Measurements from ENCODE around the gene PPP1R27.
A peak's percentile ranks its signal among the peaks of the same experiment; 100 is the strongest.
"Not testable (repeated sequence)": the region's sequence is repeated elsewhere in the genome, so short reads cannot be mapped to it uniquely, and the experiment has no call there.

Gene PPP1R27

DNA sequence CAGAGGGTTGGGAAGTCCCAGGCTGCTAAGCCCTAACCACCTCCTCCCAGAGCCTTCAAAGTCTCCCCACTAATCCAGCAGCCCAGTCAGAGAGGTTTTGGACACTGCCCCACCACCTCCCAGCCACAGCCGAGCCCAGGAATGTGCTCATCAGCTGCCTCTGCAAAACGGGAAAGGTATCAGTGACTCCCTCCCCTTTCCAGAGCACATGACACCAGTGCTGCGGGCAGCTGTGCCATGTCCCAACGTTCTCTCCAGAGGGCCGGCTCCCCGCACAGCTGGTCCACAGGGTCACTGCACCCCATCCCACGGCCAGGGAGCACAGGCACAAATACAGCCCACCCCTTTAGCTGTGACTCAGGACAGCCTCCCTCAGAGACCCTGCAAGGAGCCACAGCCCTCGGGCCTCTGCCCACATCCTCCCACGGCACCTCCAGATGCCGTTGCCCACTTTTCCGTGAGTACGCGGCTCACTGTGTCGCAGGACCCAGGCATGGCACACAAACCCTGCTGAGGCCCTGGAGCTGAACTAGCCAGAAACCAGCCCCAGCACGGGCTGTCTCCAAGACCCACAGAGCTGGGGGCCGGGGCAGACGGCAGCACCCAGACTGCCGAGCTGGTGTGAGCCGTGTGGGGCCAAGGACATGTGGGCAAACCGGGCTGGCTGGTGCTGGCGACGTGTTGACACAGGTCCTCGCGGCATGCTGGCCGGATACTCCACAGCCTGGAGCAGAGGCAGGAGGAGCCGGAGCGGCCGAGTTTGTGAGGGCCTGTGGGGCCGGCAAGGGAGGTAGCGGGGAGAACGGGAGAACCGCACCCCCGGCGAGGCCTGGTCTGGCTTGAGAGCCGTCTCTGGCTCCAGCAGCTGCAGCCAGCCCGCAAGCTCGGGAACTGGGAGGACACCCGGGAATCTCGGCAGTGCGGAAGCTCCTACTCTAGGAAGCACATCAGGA lies 6.3 kb upstream of the PPP1R27 start:
- DNase-seq, result no peak

DNA sequence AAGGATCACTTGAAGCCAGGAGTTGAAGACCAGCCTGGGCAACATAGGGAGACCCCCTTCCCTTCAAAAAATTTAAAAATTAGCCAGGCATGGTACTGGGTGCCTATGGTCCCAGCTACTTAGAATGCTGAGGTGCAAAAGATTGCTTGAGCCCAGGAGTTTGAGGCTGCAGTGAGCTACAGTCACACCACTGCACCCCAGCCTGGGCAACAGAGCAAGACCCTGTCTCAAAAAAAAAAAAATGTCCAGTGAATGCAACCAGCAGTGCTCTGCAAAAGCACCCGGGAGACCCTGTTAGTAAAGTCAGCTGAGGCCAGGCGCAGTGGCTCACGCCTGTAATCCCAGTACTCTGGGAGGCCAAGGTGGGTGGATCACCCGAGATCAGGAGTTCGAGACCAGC lies 5.2 kb upstream of the PPP1R27 start:
- DNase-seq, result not testable (repeated sequence)

DNA sequence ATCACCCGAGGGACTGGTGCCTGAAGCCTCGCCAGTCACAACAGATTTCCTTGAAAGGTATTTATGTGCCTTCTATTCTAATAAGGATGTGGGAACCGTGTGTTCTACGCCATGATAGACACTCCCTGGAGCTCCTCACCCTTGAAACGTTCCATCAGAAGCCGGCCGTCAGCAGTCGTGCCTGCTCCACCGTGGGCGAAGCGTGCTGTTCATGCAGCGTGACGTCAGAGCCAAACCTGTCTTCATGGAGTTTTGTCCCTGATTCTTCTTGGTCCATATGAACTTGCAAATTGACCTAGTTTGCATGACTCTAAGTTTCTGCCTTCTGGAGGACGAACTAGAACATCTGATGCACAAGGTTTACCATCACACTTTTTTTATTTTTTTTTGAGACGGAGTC lies 4.5 kb upstream of the PPP1R27 start:
- no peak for DNase-seq

DNA sequence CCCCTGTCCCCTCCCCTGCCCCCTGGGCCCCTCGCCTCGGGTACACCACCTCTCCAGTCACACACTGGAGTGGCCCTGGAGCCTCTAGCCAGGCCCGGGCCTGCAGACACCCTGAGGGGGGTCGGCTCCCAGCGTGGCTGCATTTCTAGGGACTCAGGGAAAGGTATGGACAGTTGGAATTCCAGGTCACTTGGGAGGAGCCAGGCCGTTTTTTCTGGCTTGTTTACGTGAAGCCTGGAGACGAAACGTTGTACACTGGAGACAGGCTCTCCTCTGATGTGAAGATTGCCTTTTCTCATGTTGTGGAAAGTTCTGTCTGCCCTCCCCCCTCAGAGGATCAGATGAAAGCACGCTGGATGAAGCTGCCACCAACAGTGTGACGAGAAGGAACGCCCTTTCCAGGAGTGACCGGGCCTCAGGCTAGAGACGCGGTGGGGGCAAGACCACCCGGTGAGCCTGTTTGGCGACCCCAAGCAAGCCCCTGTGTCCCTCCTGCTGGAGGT lies 4.0 kb upstream of the PPP1R27 start:
- no peak for DNase-seq

DNA sequence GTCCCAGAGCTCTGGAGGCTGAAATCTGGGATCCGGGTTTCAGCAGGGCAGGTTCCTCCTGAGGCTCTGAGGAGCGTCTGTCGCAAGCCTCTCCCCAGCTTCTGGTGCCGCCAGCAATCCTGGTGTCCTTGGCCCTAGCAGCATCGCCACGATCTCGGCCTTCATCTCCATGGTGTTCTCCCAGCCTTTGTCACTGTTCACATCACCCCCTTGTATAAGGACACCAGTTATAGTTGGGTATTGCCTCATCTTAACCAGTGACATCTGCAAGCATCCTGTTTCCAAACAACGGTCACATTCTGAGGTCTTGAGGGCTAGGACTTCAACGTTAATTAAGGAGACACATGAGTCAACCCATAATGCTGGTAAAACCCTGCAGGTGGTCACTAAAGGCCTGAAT lies 2.8 kb upstream of the PPP1R27 start:
- peak; percentile 100 for DNase-seq

DNA sequence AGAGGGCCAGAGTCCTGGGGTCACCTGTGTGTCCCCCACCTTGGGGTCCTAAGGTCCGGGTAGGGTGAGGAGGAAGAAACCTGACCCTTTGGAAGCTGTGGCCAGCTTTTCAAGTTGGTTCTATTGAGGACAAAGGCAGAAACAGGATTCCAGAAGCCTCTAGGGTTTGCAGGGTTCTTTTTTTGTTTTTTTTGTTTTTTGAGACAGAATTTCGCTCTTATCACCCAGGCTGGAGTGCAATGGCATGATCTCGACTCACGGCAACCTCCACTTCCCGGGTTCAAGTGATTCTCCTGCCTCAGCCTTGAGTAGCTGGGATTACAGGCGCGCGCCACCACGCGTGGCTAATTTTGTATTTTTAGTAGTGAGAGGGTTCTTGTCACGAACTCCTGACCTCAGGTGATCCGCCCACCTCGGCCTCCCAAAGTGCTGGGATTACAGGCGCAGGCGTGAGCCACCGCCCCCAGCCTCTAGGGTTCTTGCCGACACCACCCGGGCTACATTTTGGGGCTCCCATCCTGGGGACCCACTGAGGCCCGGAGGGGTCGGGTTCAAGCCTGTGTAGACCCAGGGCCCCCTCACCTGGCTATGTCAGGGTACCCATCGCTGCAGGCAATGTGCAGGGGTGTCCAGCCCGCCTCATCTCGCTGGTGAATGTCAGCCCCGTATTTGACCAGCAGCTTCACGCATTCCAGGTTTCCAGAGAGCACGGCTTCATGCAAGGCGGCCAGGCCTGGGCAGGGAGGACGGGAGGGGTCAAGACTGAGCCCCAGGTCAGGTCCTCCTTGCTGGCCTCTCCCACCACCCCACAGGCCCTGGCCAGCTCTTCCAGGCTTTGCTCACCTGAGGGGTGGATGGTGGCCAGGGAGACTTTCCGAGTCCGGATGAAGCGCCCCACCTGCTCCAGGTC lies 674 bp downstream of the PPP1R27 start:
- no peak for DNase-seq

DNA sequence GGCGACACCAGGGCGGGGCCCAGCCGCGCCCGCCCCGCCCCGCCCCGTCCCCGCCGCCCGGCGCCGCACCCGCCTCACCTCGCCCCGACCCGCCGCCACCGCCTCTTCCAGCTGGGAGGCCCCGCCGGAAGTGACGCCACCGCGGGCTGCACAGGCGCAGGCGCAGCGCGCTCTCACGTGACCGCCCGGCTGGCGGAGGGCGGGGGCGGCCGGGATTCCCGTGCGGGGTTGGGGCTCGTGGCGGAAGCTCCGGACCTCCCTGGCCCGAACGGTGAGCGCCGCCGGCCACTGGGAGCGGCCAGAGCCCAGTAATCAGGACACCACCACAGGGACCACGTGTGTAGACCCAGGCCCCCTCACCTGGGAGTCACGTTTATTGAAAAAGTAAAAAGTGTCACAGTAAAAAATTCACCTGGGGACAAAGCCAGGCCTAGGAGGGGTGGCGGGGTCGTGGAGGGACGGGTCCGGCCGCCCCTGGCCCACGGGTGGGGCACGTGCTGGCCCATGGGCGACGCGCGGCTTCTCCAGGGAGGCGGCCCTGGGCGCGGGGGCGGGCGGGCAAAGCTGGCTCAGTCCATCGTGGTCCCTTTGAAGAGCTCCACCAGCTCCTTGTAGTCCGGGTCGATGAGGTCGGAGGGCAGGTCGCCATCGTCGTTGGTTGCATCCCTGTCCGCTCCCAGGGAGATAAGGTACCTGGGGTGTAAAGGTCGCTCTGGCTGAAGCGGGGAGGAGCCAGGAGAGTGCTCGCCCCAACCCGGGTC lies 1.5 kb downstream of the PPP1R27 start, which contains the start of gene MCRIP1:
Gene MCRIP1, minus strand, starts transcription at position 132 of the 761 bp plus-strand sequence. CDS start 8,785 bp downstream, outside the sequence.
- peak; percentile 90 to 94 for DNase-seq

DNA sequence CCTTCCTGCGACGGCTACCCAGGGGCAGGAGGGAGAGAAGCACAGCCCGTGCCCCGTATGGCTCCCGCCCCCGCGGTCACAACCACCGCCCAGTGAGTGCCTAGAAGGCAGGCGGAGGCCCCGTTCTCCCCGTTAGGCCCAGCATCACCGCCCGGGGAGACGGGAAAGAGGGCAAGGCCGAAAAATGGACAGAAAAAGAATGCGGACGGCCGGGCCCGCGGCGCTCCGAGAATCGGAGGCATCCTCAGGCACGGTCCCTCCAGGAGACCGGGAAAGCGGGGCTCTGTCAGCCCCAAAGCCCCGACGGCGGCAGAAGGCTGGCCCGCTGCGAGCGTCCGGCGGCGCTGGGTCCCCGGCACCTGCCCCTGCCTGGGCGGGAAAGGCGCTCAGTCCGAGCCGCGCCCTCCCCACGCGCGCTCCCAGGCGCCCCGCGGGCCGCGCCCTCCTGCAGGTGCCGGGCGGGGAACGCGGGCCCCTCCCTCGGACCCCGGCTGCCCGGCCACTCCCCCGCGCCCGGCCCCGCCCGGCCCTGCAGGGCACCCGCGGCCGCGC lies 2.2 kb downstream of the PPP1R27 start:
- DNase-seq, result no peak

DNA sequence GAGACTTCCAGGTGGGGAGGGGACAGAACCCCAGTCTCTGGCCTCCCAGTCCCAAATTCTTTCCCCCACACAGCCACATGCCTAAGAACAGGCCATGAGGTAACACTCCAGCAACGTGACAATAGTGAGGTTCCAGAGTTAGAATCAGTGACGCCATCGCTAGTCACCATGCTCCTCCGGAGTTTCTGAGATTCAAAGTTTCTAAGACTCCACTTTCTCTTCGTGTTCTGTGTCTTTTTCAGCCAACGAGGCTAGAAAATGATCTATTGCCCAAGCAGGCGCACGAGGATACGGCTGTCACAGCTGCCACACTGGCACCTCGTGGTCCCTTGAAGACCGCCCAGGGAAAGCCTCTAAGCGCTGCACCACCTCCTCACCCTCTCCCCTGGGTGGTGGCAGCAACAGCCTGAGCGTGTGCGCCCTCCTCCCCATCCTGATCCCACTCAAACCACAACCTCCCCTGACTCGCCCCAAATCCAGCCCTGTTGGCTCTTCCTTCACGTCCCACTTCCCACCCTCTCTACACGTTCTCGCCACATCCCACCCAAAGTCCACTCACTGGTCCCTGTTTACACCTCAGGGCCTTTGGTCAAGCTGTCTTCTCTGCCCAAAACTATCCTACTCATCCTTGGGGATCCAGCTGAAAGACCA lies 2.8 kb downstream of the PPP1R27 start:
- DNase-seq, result peak; percentile 73 to 74

DNA sequence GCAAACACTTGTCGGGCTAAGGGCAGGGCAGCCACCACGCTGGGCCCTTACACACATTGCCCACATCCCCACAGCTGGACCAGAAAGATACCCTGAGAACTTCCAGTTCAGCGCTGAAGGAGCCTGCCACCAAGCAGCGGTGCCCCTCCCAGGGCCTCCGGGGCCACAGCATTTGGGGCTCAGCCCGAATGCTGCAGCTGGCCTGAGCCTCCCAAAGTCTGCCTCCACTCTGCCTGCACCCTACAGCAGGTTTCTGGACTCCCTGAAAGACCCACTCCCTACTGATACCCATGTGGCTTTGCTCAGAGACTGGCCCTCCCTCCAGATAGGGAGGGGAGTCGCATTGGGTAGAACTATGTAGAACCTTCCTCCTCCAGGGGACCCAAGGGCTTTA lies 3.3 kb downstream of the PPP1R27 start:
- DNase-seq, result peak; percentile 50 to 72

DNA sequence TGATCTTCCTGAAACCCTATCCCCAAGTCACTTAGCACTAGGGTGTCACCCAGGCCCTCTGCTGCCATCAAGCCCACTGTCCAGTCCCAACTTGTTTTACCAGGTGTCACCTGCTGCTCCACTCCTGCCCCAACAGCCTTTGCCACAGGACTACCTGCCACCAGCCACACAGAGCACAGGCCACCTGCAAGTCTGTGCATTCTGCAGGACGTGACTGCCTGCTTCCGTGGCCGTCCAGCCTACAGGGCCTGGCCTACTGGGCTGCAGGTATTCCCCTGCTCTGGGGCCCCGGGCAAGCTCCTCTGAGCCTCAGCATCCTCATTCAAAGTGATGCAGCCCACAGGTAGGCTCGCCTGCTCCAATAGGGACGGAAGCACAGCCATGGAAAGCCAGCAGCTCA lies 5.0 kb downstream of the PPP1R27 start:
- DNase-seq, result no peak

DNA sequence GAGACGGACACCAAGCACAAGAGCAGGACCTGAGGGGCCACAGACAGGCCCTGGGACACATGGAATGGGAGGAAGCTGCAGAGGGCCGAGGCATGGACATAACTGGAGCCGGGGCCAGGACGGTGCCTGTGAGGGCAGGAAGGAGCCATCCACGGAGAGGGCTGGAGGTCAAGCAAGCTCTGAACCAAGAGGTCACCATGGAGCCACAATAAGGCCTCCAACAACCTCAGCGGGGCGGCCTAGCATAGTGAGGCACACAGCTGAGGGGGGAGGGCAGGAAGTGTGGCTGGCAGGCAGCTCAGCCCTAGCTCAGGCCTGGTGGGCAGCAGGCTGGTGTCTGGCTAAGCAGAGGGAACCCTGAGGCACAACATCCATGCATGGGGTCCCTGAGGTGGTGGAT lies 6.2 kb downstream of the PPP1R27 start:
- no peak for DNase-seq

DNA sequence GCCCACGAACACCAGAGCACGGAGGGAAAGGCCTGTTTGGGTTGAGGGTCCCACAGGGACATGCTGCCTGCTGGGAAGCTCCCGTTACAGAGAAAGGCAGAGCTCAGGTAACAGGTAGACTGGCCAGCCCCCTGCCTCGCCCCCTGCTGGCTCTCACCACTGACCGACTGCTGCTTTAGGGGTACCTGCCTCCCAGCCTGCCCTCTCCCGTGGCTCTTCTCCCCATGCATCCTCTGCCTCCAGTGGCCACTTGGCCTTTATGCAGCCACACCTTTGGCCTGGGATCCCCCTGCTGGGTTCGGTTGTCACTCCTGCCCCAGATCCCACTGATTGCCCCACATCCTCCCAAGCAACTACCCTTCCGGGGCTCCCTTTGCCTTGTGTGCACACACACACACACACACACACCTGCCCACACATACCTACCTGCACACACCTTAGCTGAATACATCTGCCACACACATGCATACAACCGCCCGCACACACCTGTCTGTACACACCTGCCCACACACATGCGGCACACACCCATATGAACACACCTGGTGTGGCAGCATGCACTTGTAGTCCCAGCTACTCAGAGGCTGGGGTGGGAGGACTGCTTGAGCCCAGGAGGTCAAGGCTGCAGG lies 8.9 kb downstream of the PPP1R27 start:
- no peak for DNase-seq

DNA sequence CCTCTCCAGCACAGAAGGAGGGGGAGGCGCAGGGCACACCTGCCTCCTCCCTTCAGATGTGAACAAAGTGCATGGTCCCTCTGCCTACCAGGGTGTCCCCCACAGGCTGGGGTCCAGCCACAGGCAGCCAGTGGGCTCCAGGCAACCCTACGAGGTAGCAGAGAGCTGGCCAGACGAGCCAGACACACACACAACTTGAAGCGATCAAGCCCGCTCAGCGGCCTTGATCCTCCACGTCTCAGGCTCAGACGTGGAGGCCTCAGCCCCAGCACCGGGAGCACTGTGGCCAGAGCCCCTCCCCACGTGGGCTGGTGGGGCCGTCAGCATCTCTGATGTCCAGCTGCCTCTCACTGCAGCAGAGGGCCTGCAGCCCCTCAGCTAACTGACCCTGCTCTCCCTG lies 10.3 kb downstream of the PPP1R27 start:
- DNase-seq, result no peak

DNA sequence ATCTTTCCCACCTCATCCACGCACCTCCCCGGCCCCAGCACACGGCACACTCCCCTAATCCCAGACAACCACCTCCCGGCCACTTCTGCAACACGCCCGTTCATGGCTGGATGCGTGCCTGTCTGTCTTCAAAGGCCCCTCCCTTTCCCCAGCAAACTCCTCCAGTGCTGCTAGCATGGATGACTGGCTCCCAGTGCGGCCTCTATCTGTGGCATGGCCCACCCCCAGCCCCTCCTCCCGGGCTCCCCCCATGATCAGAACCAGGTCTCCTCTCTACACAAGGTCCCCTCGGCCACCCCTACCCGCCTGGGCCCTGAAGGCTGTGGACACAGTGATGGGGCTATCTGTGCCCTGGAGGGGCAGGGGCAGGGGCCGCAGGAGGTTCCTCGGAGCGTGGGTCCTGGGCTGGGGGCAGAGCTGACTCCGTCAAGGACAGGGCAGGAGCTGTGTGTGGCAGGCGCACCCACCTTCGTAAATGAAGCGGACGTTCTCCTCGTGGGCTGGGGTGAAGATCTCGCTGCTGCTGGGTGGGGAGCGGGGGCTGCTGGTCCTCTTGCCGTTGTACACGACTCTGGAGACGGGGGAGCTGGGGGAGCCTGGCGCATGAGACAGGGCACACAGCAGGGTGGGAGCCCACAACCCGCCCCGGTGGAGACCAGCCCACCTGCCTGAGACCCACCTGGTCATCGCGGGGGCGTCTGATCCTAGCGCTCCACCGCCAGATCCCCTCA lies 10.9 kb downstream of the PPP1R27 start:
- DNase-seq, result no peak

DNA sequence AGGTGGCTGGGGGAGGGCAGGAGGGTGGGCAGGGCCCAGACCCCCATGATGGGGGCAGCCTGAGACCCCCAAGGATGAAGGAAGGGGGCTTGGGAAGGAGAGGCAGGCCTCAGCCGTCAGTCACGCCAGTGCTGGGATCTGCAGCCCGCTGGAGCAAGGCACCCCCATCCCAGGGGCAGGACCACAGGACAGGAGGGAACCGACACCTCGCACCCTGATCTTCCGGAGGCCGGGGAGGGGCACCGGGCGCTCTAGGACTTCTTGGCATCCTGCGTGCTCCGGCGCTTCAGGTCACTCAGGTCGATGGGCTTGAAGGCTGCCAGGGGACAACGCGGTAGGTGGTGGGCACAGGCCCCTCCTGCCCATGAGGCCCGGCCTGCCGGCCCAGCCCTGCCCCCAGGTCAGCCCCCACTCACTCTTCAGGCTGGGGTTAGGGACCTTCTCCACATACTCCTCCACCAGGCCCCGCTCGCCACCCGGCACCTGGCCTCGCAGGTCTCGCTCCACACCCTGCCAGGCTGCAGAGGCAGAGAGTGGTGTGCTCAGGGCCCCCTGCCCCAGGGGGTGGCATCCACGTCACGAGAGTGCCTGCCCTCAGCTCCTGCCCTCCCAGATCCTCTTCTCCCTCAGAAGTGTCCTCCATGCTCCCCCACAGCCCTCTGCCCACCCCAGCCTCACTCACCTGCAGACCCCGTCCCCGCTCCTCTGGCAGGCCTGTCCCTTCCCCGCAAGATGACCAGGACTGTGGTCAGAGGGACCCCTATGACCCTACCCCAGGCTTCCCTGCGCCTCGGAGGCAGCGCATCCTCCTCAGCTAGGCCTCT lies 11.6 kb downstream of the PPP1R27 start:
- DNase-seq, result no peak

DNA sequence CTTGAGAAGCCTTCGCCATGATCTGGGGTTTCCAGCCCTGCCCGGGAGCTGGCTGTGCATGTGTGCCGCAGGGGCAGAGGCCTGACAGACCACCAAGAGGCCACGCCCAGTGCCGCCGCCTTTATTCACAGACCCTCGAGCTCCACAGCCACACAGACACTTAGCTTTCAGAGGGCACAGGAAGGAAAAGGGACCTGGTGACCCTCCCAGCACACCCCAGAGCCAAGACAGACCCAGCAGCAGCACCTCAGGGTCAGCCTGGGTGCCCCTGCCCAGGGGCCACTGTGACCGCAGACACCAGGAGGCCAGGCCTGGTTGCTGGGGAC lies 12.6 kb downstream of the PPP1R27 start:
- DNase-seq, result no peak

DNA sequence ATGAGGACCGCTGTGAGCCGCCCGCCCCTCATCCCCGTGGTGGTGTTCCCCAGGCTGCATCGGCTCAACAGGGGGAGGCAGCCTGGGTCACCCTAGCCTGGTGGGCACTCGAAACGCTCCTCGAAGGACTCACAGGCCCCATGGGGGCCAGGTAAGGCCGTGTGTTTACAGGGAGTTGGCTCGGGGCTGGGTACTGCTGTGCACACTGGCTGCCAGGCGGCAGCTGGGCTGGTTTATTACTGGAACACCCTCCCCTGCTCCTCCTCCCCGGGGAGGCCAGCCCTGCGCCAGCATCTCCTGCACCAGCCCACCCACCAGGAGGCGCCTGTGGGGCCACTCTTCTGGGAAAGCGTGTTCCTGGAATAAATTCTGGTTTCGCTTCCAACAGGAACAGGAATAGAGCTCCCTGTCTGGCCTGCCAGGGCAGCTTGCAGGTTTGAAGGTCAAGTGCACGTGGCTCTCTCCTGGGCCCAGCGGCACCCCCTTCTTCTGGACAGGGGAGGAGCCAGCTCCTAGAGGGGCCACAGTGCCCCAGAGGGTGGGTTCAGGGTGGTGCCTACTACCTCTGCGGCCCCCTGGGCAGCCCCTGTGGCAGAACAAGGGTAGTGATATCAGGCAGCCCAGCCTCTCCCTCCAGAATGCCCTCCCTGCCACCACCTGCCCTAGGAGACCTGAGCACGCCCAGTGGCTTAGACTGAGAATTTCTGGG lies 13.1 kb downstream of the PPP1R27 start:
- peak in 1 of 2 experiments; percentile 23 for DNase-seq

DNA sequence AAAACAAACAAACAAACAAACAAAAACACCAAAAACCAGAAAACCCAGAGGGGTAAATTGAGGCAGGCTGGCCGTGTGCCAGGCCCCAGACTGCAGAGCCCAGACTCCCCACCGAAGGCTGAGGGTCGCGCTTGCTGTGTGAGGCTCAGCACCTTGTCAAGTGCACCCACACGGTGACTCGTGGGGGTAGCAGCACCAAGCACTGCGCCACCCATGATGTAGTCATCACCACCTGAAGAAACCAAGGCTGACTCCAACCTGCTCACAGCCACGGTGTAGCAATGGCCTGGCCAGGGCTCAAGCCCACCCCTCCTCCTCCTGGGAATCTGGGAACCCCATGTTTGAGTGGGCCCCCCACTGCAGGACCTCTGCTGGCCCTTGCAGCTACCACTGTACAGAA lies 13.7 kb downstream of the PPP1R27 start:
- no peak for DNase-seq
